Measurements from ENCODE around the gene BCL11B.

BCL11B gene

GRCh38 chr14:99181804-99182520 lies 90.0 kb downstream of the BCL11B start:
- in situ Hi-C loops (cut with HindIII; ENCODE audit: low sequenced_read_pairs) = no loop called here
- no peak for DNase-seq (ENCODE audit: low read depth)
- no peak overlapping the region for H3K4me3 ChIP-seq (ENCODE audit: low read depth, low read length)
- TF ChIP-seq CTCF (IDR thresholded peaks at IDR 0.05; ENCODE audit: low read depth, low read length, missing control alignments) = no peak

GRCh38 chr14:99181241-99181640 lies 90.8 kb downstream of the BCL11B start:
- no peak overlapping the region for H3K4me3 ChIP-seq (ENCODE audit: low read depth, low read length)
- in situ Hi-C loops (cut with HindIII; ENCODE audit: low sequenced_read_pairs) = no loop called here
- DNase-seq (ENCODE audit: low read depth) = no peak
- no peak for TF ChIP-seq CTCF (IDR thresholded peaks at IDR 0.05; ENCODE audit: low read depth, low read length, missing control alignments)

GRCh38 chr14:99179946-99180345 lies 92.1 kb downstream of the BCL11B start:
- TF ChIP-seq CTCF (IDR thresholded peaks at IDR 0.05; ENCODE audit: low read depth, low read length, missing control alignments) = no peak
- DNase-seq (ENCODE audit: low read depth) = no peak
- no peak overlapping the region for H3K4me3 ChIP-seq (ENCODE audit: low read depth, low read length)
- in situ Hi-C loops (cut with HindIII; ENCODE audit: low sequenced_read_pairs) = no loop called here

- DNase-seq (ENCODE audit: low read depth) = no peak
- in situ Hi-C loops (cut with HindIII; ENCODE audit: low sequenced_read_pairs) = no loop called here
- TF ChIP-seq CTCF (IDR thresholded peaks at IDR 0.05; ENCODE audit: low read depth, low read length, missing control alignments) = no peak
- no peak overlapping the region for H3K4me3 ChIP-seq (ENCODE audit: low read depth, low read length)
Measured at GRCh38 chr14:99179506-99179905, 92.5 kb downstream of the BCL11B start.

GRCh38 chr14:99177886-99178835 lies 93.8 kb downstream of the BCL11B start:
- in situ Hi-C loops (cut with HindIII; ENCODE audit: low sequenced_read_pairs) = no loop called here

More at GRCh38 chr14:99177886-99178835, 93.8 kb downstream of the BCL11B start:
- DNase-seq (ENCODE audit: low read depth) = no peak
- no peak for TF ChIP-seq CTCF (IDR thresholded peaks at IDR 0.05; ENCODE audit: low read depth, low read length, missing control alignments)
- no peak overlapping the region for H3K4me3 ChIP-seq (ENCODE audit: low read depth, low read length)
